Activated T-cell treated with anti-CD3 and anti-CD28 coated beads, Interleukin-2, amount 50 U/mL, for 1 hour (primary cell): ENCODE measurements around the gene TAF12.
"Not testable (repeated sequence)": the region's sequence is repeated elsewhere in the genome, so short reads cannot be mapped to it uniquely, and the experiment has no call there.

Experiments
- DNase-seq: peaks from one replicate; pipeline ENCODE4 v3.0.0-alpha.2; 2020

Gene TAF12

GRCh38 chr1:28581531-28582247 lies 61.2 kb downstream of the TAF12 start:
- DNase-seq = peak; percentile 93

GRCh38 chr1:28580722-28581530 lies 61.9 kb downstream of the TAF12 start:
- no peak for DNase-seq

GRCh38 chr1:28579401-28579800 lies 63.5 kb downstream of the TAF12 start:
- DNase-seq = no peak

- no peak for DNase-seq
Measured at GRCh38 chr1:28578696-28579218, 64.1 kb downstream of the TAF12 start.

- DNase-seq = no peak
Measured at GRCh38 chr1:28577738-28578536, 64.9 kb downstream of the TAF12 start.

GRCh38 chr1:28577052-28577678 lies 65.7 kb downstream of the TAF12 start:
- DNase-seq = peak; percentile 24

- DNase-seq = no peak
Measured at GRCh38 chr1:28573564-28573963, 69.3 kb downstream of the TAF12 start.

GRCh38 chr1:28572891-28573290 lies 70.0 kb downstream of the TAF12 start:
- DNase-seq = not testable (repeated sequence)

- no peak for DNase-seq
Measured at GRCh38 chr1:28571911-28572310, 71.0 kb downstream of the TAF12 start.

GRCh38 chr1:28566931-28567330 lies 75.9 kb downstream of the TAF12 start:
- DNase-seq = no peak

- DNase-seq = no peak
Measured at GRCh38 chr1:28565726-28566125, 77.1 kb downstream of the TAF12 start.

- no peak for DNase-seq
Measured at GRCh38 chr1:28565040-28565439, 77.8 kb downstream of the TAF12 start.

- DNase-seq = no peak
Measured at GRCh38 chr1:28564310-28564709, 78.6 kb downstream of the TAF12 start.

GRCh38 chr1:28560886-28561285 lies 82.0 kb downstream of the TAF12 start:
- DNase-seq = no peak
